GM12874 (cell line): ENCODE data around the gene SLC6A9.
A peak's percentile ranks its signal among the peaks of the same experiment; 100 is the strongest.

Experiments
- TF ChIP-seq, protein P1 (sequence below): IDR thresholded peaks from 2 replicates; pipeline ENCODE4 v1.5.1; 2011; ENCODE audit warnings: low read depth, mild to moderate bottlenecking, control low read depth, low read length, moderate library complexity; ENCODE audit not compliant: insufficient read depth

SLC6A9 gene

DNA sequence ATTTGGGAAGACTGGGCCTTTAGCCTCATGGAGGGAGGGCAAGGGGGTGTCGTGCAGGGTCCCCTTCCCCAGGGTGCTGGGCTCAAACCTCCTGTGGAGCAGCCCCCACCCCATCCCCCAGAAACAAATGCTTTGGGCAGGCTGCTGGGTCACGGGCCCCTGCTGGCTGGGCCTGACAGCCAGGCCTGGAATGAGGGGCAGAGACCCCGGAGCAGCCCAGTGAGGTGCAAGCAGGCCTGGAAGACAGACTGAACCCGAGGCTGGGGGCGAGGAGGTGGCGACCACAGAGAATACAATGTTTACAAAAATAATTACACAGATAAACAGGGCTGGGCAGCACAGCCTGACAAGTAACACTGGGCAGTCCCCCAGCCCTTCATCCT is 34.5 kb downstream of the SLC6A9 start:
- TF ChIP-seq, protein P1, sequence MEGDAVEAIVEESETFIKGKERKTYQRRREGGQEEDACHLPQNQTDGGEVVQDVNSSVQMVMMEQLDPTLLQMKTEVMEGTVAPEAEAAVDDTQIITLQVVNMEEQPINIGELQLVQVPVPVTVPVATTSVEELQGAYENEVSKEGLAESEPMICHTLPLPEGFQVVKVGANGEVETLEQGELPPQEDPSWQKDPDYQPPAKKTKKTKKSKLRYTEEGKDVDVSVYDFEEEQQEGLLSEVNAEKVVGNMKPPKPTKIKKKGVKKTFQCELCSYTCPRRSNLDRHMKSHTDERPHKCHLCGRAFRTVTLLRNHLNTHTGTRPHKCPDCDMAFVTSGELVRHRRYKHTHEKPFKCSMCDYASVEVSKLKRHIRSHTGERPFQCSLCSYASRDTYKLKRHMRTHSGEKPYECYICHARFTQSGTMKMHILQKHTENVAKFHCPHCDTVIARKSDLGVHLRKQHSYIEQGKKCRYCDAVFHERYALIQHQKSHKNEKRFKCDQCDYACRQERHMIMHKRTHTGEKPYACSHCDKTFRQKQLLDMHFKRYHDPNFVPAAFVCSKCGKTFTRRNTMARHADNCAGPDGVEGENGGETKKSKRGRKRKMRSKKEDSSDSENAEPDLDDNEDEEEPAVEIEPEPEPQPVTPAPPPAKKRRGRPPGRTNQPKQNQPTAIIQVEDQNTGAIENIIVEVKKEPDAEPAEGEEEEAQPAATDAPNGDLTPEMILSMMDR, result no peak

DNA sequence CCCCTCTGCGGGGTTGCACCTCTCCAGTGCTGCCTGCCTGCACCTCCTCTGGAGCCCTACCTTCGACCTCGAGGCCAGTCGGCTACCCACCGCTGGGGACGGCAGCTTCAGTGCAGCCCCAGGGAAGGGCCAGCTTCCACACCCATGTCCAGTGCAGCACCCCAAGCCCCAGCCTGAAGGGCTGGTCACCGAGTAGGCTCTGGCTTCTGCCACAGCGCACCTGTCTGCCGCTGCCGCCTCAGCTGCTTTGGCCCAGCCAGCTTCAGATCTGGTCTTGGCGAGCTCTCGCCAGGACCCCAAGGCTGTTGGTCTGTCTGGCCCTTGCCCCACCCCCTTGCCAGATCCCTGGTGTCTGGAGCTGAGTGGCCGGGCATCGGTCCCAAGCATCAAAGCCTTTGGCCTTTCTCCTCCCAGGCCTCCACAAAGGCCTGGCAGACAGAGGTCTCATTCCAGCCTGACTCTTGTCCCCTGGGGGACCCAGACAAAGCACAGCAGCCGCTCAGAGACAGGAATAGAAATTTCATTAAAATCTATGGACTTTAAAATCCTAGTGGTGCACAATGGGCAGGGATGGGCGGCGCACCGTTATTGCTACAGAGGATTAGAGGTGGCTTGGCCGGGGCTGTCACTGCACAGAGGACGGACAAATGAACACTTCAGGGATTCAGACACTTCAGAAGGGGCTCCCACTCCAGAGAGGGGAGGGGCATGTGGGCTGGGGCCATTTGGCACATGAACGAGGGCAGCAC is 35.1 kb downstream of the SLC6A9 start:
- TF ChIP-seq, protein P1, result no peak

DNA sequence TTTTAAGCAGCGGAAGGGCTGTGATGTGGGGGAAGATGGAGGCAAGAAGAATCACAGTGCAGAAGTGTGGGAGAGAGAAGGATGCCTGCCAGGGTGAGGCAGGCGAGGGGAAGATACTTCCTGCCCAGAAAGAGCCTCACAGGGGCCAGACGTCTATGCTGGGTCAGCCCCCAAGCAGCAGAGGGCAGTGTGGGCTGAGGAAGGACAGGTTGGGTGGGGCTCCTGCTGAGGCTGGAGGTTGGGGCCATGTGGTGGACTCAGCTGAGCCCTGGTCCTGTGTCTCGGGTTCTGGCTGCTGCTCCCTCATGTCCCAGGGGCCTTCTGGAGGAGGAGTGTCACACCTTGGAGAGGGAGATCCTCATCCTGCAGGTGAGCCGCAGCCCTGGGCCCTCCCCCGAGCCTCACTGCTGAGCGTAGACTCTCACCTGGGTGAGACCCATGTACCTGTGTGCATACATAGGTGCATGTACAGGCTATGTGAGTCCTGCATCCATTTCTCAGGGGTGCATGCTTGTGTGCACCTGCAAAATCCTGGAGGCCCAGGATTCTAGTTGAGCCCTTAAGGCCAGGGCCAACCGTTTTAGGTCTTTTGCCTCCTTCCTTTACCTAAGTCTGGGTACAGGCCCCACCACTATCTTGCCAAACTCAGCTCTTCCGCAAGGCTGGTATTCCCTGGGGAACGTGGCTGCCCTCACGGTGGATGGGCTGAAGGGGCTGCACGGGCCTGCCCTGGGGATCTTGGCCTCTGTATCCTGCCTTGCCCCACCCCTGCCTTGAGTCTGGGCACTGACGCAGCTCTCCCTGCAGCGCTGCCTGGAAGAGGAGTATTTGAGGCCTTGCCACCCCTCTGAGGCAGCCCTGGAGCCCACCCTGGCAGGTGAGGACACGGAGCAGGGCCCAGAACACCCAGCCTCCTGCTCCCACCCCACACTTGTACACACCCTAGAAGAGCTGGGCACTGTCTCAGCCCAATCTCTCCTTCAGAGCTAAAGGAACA is 36.2 kb downstream of the SLC6A9 start:
- TF ChIP-seq, protein P1, result peak; percentile 52

DNA sequence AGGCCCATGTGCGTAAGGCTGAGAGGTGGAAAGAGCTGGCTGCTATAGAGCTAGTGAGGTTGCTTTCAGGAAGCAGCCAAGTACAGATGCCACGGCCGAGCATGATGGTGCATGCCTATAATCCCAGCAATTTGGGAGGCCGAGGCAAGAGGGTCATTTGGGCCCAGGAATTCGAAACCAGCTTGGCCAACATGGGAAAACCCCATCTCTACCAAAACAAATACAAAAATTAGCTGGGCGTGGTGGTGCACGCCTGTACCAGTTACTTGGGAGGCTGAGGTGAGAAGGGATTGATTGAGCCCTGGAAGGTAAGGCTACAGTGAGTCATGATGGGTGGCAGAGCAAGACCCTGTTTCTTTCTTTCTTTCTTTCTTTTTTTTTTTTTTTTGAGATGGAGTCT is 37.2 kb downstream of the SLC6A9 start:
- TF ChIP-seq, protein P1, result no peak

DNA sequence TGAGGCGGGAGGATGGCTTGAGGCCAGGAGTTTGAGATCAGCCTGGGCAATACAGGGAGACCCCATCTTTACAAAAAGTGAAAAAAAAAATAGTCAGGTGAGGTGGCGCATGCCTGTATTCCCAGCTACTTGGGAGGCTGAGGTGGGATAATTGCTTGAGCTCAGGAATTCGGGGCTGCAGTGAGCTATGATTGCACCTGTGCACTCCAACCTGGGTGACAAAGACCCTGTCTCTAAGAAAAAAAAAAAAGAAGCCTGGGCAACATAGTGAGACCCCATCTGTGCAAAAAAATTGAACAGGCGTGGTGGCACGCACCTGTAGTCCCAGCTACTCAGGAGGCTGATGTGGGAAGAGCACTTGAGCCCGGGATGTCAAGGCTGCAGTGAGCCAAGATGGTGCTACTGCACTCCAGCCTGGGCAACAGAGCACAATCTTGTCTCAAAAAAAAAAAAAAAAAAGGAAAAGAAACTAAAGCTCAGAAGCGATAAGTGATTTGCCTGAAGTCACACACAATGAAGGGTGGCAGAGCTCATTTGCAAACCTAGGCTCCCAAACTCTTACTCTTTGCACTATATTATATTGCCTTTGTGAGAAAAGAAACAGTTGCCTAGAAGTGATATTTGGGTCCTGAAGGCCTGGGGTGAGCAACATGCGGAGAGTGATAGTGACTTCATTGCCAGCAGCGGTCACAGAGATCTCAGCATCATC is 37.9 kb downstream of the SLC6A9 start:
- TF ChIP-seq, protein P1, result no peak

DNA sequence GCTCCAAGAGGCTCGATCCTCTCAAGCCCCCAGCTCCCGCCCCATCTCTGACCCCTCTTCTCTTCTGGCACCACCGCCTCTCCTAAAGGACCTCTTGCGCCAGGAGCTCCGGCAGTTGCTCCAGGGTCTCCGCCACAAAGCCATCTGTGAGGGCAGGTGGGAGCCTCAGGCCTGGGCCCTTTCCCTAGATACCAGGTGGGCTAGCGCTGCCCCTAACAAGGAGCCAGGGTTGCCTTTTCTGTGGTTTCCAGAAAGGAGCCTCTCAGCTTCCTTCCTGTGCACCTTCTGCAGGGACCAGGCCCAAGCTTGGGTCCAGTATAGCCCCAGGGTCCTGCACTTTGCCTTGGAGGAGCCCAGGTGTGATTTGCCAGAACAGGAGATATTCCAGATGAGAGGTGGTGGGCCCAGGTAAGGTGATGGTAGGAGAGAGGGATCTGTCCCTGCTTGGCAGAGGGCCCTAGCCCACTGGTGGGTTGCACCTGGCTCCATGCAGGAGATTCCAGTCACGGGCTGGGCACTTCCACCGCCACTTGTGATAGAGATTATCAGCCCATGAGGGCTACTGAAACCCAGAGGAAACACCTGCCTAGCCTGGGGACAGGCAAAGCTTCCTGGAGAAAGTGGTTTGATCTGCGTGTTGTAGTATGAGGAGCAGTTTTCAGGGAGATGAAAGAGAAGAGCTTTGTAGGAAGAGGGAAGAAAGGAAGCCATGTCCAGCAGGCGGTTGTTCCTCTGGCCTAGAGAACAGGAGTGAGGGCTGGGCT is 38.8 kb downstream of the SLC6A9 start:
- TF ChIP-seq, protein P1, result no peak
